Fibroblast of mammary gland (primary cell): ENCODE data around the gene FARSB.

Experiments
- DNase-seq: peaks from one replicate; pipeline ENCODE4 v3.0.0-alpha.2; 2010; ENCODE audit warnings: low read depth
- H3K4me3 ChIP-seq: 2 replicates; pipeline ENCODE4 v1.5.1; 2011; ENCODE audit warnings: low read depth, mild to moderate bottlenecking, low read length, moderate library complexity; ENCODE audit not compliant: control insufficient read depth
- CTCF ChIP-seq: conservative IDR thresholded peaks from 2 replicates; pipeline ENCODE4 v1.5.1; 2011; ENCODE audit warnings: low read depth, low read length, inconsistent platforms; ENCODE audit not compliant: control insufficient read depth, insufficient read depth

FARSB gene

GRCh38 chr2:222577341-222577740 is 78.6 kb downstream of the FARSB start:
- no peak for TF ChIP-seq CTCF
- no peak for DNase-seq
- no peak overlapping the region for H3K4me3 ChIP-seq

GRCh38 chr2:222576171-222577081 is 79.5 kb downstream of the FARSB start:
- no peak for DNase-seq
- TF ChIP-seq CTCF = no peak
- H3K4me3 ChIP-seq = no peak overlapping the region

GRCh38 chr2:222575618-222576017 is 80.3 kb downstream of the FARSB start:
- no peak for TF ChIP-seq CTCF
- no peak overlapping the region for H3K4me3 ChIP-seq
- no peak for DNase-seq

- TF ChIP-seq CTCF = no peak
- no peak overlapping the region for H3K4me3 ChIP-seq
- DNase-seq = peak; percentile 71
Measured at GRCh38 chr2:222572751-222573174, 83.1 kb downstream of the FARSB start.

- no peak for DNase-seq
- H3K4me3 ChIP-seq = no peak overlapping the region
- no peak for TF ChIP-seq CTCF
Measured at GRCh38 chr2:222572264-222572721, 83.6 kb downstream of the FARSB start.

GRCh38 chr2:222569826-222570225 is 86.1 kb downstream of the FARSB start:
- TF ChIP-seq CTCF = no peak
- H3K4me3 ChIP-seq = no peak overlapping the region
- peak; percentile 71 for DNase-seq
